IPS-15b (cell line): ENCODE measurements around the gene ATRIP.
A peak's percentile ranks its signal among the peaks of the same experiment; 100 is the strongest.

Source experiments
- H3K27me3 ChIP-seq: one replicate; pipeline ENCODE4 v1.6.1; 2013; ENCODE audit warnings: low read length; ENCODE audit not compliant: control insufficient read depth, insufficient read depth
- H3K36me3 ChIP-seq: one replicate; pipeline ENCODE4 v1.6.1; 2013; ENCODE audit warnings: low read length; ENCODE audit not compliant: control insufficient read depth, insufficient read depth
- H3K4me1 ChIP-seq: one replicate; pipeline ENCODE4 v1.6.1; 2013; ENCODE audit warnings: mild to moderate bottlenecking, low read length; ENCODE audit not compliant: control insufficient read depth, insufficient read depth
- H3K4me3 ChIP-seq: one replicate; pipeline ENCODE4 v1.5.1; 2013; ENCODE audit warnings: low read depth, low read length
- H3K9ac ChIP-seq: one replicate; pipeline ENCODE4 v1.6.1; 2013; ENCODE audit warnings: low read depth, mild to moderate bottlenecking, low read length
- H3K9me3 ChIP-seq: one replicate; pipeline ENCODE4 v1.6.1; 2013; ENCODE audit warnings: mild to moderate bottlenecking, low read length; ENCODE audit not compliant: control insufficient read depth, insufficient read depth

The ATRIP gene

DNA sequence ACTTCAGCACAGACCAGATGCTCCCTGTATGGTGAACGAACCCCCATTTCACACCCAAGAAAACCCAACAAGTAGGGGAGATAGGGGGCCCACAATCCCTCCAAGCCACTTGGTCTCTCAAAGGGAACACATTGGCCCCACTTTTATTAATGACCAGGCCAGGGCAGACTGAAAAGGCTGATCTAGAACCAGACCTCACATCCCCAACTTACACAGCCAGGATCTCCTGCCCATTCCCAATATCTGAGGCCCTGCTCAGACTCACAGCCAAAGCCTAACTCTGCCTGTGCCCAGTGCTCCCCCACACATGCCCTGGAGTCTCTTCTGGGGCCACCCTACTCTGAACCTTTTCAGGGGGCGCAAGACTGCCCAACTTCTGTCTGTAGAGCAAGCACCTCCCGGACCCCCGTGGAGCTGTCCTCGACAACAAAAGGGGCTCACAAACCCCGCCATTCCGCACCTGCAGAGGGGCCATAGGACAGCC is 18.4 kb upstream of the ATRIP start:
- Histone ChIP-seq H3K4me3 (peak overlapping the region; percentile 78), H3K36me3 (peaks cover 31% of the 10 kb centered on the region), H3K9me3 (no peaks in the 10 kb centered on the region), H3K9ac (peak overlapping the region; percentile 47), H3K27me3 (no peaks in the 10 kb centered on the region), H3K4me1 (peaks cover 18% of the 10 kb centered on the region)

DNA sequence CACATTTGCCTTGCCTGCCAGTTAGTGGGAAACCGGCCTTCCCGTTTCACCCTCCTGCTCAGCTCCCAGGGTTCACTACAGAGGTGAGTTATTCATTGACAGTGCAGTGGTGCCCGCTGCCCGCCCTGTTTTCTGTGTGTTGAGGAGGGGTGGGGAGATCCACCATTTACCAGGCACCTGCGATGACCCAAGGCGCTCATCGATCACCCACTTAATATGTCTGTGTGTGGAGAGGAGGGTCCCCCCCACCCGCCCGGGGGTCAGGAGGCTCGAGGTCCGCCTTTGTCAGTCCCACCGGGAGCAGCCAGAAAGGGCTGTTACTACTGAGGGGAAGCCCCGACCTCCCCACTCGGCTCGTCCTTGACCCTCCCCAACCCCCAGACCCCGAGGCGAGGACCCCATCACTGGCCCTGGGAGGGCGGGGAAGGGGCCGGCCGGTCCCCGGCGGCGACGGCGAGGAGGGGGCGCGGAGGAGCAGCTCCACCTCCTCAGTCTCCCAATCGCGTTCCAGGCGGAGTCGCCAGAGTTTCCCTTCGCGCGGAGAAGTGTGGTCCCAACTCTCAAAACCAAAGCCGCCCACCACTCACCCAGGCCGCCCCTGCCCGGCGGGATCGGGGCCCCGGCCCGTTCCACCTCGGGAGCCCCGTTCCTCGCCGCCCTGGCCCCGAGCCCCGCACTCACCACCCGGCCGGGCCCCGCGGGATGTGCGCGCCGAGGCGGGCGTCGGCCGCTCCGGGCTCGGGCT is 17.8 kb upstream of the ATRIP start:
- Histone ChIP-seq H3K9me3 (no peaks in the 10 kb centered on the region), H3K9ac (peak overlapping the region; percentile 70), H3K4me3 (peak overlapping the region; percentile 78), H3K27me3 (no peaks in the 10 kb centered on the region), H3K36me3 (peaks cover 29% of the 10 kb centered on the region), H3K4me1 (peaks cover 19% of the 10 kb centered on the region)

DNA sequence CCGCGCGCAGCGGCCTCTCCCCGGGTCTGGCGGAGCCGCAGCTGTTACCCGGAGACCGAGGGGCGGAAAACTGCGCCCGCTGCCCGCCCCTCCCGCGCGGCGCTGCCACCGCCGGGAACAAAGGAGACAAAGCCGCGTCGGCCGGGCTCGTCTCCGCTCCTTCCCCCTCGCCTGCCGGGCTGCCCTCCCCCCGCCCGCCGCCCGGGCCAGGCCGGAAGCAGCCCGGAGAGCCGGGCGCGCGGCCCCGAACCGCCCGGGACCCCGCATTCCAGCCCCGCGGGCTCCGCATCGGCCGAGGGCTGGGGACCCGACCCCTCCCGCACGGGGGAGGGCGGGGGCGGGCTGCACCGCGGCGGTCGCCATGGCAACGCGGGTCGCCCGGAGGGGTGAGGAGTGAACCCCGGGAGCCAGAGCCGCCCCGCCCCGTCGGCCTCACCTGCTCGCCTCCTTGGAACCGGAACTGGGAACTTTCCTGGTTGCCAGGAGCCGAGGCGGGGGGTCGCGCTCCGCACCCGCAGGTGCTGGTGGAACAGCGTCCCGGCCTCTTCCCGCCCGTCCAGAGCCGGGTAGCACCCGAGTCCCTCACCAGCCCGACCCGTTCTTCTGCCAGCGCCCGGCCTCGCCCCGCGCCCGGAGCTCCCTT is 17.1 kb upstream of the ATRIP start:
- Histone ChIP-seq H3K4me1 (peaks cover 19% of the 10 kb centered on the region), H3K9me3 (no peaks in the 10 kb centered on the region), H3K36me3 (peaks cover 26% of the 10 kb centered on the region)

DNA sequence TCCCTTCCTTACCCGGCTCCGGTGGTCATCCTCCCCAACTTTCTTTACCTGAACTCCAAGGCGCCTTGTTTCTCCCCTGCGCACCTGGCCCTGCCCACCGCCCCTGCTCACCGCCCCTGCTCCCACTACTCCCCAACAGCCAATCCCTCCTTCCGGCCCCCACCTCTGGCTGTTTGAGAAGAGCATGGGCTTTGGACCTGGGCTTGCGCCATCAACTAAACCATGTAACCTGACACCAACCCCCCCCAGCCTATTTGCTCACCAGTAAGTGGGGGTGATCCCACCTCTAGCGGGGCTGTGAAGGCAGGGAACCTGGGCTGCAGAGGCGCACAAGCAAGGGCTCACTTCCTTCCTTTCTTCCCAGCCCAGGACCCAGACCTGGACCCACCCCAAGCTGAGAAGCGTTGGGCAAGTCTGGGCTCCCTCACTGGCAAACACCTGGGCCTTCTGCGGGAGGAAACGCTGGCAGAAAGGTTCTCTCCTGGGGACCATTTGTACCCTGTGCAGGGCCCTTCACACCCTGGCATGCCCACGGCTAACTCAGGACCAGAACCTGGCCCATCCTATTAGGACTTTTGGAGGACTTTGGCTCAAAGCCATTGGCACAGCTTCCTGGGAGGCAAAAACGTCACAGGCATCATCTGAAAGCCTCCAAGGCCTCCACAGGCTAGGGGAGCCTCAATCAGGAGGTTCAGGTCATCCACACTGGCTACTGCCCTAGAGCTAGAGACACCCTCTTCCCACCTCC is 16.4 kb upstream of the ATRIP start, which contains the start of gene PLXNB1:
Gene PLXNB1 (minus strand): TSS at position 127 of the 748 bp plus-strand sequence. CDS start 5,475 bp downstream, outside the sequence.
- peak within 1 kb of the TSS; percentile 79 for H3K9ac ChIP-seq
- H3K36me3 ChIP-seq, result peaks cover 26% of the 10 kb centered on the region
- peak within 1 kb of the TSS; percentile 78 for H3K4me3 ChIP-seq
- H3K9me3 ChIP-seq, result no peaks in the 10 kb centered on the region
- peaks cover 19% of the 10 kb centered on the region for H3K4me1 ChIP-seq
- no peaks in the 10 kb centered on the region for H3K27me3 ChIP-seq

More for the DNA sequence above, 17.1 kb upstream of the ATRIP start:
- Histone ChIP-seq H3K27me3 (no peaks in the 10 kb centered on the region), H3K4me3 (peak overlapping the region; percentile 78), H3K9ac (peak overlapping the region; percentile 70)

DNA sequence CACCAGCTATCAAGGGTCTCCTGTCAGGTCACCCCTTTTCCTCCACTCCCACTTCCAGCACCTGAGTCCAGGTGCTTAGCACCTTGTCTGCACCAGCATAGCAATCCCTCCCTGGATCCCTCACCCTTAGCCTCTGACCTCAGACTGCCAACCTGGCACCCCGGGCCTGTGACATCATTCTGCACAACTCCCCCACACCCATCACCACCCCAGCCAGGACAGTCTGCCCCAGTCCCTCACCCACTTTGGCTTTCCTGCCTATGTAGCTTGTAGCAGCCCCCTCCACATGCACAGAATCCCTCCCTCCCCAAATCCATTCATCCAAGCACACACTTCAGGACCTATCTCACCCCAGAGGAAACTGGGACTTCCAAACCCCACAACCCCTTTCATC is 15.8 kb upstream of the ATRIP start:
- Histone ChIP-seq H3K9me3 (no peaks in the 10 kb centered on the region), H3K27me3 (no peaks in the 10 kb centered on the region), H3K36me3 (peaks cover 26% of the 10 kb centered on the region), H3K4me1 (peaks cover 23% of the 10 kb centered on the region), H3K4me3 (peak overlapping the region; percentile 78), H3K9ac (peak overlapping the region; percentile 79)

DNA sequence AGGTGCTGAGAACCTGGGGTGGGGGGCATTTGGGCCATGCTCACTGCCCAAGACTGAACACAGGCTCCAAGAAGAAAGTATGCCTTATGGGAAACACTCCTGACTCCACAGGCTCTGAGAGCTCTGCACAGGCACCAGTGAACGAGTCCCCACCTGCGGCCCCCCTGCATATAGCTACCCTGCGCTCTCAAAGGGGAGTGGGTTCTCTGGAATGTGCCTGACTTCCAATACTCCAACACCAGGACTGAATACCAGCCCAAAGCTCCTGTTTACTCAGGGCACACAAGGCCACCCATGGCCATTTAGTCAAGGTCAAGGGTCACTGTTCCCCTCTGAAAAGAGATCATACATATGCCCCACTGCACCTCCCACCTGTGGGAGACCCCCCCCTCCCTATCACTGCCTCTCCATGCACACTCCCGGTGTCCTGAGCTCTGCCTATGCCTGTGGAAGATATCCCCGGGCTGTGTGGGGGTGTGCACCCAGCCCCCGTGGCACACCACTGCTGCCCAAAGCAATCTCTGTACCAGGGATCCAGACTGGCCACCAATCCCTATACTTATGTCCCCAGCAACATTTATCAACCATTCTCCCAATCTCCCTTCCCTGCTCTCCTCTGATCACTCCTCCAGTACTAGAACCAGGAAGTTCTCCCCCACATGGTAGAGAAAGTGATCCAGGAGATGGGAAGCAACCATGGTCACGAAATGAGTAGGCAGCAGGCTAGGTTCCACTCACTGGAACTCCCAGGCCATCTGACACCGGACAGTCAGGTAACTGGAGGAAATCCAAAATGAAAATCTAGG is 15.1 kb upstream of the ATRIP start:
- Histone ChIP-seq H3K9ac (peak overlapping the region; percentile 9), H3K36me3 (peaks cover 26% of the 10 kb centered on the region), H3K9me3 (no peaks in the 10 kb centered on the region), H3K27me3 (no peaks in the 10 kb centered on the region), H3K4me3 (no peak overlapping the region), H3K4me1 (peaks cover 25% of the 10 kb centered on the region)

DNA sequence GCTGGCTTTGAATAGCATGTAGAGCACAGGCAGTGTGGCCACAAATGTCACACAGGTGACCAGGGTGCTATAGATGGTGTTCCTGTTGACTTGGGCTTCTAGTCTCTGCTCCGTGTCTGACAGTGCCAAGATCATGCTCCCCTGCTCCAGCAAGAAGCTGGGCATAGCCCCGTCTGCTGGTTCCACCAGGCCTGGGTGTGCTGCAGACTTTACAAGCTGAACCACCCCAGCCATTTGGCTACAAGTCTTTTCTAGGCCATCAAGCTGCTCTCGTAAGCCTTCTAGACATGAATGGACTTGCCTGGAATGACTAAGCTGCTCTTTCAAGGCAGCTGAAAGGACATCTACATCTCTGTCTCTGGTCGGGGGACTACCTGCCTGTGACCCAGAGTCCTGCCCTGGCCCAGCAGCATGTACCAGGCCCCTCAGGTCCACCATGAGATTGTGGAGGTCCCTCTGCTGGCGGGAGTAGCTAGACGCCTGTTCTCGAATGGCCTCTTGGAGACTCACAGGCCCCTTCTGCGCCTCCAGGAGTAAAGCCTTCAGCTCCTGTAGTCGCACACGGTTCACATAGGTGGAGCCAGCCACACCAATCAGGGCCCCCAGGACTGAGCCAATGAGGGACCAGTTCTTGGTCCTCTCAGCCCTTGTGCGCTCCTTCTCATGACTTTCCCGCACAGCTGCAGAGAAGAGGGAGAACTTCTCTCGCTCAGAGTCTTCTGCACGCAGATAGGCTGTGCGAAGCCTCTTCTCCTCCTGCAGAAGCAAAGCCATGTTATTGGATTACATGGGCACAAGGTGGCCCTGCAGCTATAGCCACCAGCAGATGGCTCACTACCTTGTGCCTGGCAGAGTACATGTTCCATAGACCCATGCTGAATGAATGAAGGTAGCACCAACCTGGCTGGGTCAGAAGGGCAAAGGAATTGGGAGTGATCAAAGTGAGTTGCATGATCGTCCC is 13.8 kb upstream of the ATRIP start:
- Histone ChIP-seq H3K4me3 (no peak overlapping the region), H3K27me3 (no peaks in the 10 kb centered on the region), H3K4me1 (peaks cover 22% of the 10 kb centered on the region), H3K9me3 (no peaks in the 10 kb centered on the region), H3K9ac (no peak overlapping the region), H3K36me3 (peaks cover 26% of the 10 kb centered on the region)

DNA sequence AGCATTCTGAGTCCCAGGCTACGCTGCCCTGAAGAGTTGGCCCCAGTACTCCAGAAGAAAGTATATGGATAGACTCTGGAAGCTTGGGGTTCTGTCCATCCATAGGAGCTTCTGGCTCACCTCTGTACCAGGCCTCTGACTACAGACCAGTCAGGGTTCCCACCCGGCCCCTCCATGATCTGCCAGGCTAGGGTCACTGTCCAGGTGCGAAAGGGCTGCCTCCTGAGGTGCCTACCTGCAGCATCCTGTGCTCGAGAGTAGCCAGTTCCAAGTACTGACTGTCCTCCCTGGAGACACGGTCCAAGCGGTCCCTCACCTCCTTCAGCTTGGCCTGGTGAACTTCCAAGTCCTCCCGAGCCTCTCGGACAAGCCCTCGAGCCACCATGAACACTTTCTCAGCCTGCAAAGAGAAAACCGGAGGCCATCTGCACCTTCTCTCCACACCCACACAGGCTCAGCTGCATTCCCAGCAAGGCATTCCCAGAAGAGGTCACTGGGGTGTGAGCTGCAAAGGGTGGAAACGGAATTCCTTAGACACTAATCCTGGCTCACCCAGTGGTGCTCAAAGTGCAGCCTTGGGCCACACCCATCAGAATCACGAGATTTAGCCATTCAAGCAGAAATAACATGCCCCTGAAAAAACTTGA is 12.9 kb upstream of the ATRIP start:
- Histone ChIP-seq H3K4me1 (peaks cover 20% of the 10 kb centered on the region), H3K36me3 (peaks cover 26% of the 10 kb centered on the region), H3K9me3 (no peaks in the 10 kb centered on the region), H3K9ac (no peak overlapping the region), H3K27me3 (no peaks in the 10 kb centered on the region), H3K4me3 (no peak overlapping the region)

DNA sequence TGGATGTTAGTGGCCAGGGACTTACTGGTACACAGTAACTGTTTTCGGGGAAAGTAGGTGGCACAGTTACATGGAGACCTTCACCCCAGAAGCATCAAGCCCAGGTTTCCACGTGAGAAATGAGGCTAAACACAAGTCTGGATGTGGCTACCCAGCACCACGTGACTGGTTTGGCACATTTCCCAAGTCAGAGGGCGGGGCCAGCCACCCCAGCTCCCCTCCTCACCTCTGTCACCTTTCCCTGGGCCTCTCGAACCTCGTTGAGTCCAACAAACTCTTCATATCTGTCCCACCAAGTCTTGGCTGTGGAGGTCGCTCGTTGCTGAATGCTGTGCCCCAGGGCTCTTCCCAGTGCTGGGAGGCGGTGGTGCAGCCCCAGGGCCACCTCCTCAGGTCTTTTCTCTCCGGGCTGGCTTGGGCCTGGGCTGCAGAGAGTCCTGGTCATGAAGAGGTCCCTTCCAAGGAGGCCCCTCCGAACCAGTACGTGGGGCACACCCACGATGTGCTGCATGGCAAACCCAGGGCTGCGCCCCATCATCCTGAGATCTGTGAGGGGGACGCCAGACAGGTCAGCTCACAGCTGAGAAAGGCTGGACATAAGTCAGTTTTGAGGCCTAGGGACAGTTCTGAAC is 11.8 kb upstream of the ATRIP start:
- H3K4me1 ChIP-seq, result peaks cover 20% of the 10 kb centered on the region
- H3K36me3 ChIP-seq, result peaks cover 26% of the 10 kb centered on the region
- no peaks in the 10 kb centered on the region for H3K27me3 ChIP-seq
- no peak overlapping the region for H3K4me3 ChIP-seq
- H3K9me3 ChIP-seq, result no peaks in the 10 kb centered on the region
- H3K9ac ChIP-seq, result no peak overlapping the region

DNA sequence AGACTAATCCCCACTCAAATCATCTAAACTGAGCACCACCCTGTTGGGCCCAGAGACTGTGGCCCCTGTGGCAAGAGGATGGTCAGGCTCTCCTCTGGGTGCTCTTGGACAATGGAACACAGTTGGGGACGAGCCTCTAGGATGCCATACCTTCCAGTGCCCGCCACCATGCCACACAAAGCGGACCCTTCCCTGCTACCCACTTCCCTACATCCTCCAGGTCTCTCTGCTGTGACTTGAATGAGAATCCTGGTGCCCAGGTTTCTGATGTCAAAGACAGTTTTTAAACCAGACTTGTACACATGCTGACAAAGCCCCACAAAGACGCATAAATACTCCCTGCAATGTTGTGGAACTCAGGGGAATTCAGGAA is 11.3 kb upstream of the ATRIP start:
- H3K9ac ChIP-seq, result peak overlapping the region; percentile 28
- H3K36me3 ChIP-seq, result peaks cover 26% of the 10 kb centered on the region
- peaks cover 19% of the 10 kb centered on the region for H3K4me1 ChIP-seq
- no peaks in the 10 kb centered on the region for H3K27me3 ChIP-seq
- no peaks in the 10 kb centered on the region for H3K9me3 ChIP-seq
- H3K4me3 ChIP-seq, result no peak overlapping the region
